HG03521 (cell line): ENCODE results near the gene MED25.
"Not testable (repeated sequence)": the region's sequence is repeated elsewhere in the genome, so short reads cannot be mapped to it uniquely, and the experiment has no call there.

Experiments used
- ATAC-seq: cut with Tn5 transposase; IDR thresholded peaks from one replicate; pipeline ENCODE4 v1.9.1; 2021; ENCODE audit warnings: mild to moderate bottlenecking, moderate library complexity; ENCODE audit not compliant: unreplicated experiment

MED25 gene

DNA sequence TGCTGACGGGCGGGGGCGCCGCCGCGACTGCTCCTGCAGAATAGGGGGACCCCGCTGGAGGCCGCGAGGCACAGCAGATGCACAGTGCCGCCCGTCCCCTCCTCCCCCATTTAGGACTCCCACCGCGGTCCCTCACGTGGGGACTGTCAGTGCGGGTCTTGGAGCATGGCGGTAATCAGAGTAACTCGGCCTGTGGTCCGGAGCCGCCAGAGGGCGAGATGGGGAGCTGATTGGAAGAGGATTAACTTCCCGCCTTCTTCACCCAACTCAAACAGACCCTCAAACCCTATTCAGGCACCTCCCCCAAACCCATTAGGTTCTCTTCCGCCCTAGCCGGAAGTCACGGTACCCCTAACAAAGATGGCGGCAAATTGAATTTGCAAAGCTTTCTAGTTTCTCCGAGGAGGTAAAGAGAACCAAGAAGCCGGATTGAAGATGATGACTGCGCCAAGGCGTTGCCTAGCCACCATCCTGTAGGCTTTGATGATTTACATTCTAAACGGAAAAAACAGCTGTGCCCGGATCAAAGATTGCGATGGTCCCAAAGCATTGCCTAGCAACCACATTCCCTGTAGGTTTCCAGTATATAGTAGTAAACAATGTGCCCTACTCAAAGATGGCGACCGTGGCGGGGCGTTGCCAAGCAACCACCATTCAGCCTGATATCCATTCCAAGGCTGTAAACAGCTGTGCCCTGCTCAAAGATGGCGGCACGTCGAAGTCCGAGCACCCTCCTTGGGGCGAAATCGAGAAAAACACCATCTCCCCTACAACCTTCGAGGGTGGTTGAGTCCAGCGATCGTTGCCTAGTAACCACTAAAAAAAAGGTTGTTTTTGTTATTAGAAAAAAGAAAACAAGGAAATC, 4.9 kb upstream of the MED25 start, which contains the start of gene FUZ:
TSS of gene FUZ (minus strand) at position 296 of the 865 bp plus-strand sequence. CDS start at position 110, 186 bp downstream.
- peak; percentile 51 for ATAC-seq

DNA sequence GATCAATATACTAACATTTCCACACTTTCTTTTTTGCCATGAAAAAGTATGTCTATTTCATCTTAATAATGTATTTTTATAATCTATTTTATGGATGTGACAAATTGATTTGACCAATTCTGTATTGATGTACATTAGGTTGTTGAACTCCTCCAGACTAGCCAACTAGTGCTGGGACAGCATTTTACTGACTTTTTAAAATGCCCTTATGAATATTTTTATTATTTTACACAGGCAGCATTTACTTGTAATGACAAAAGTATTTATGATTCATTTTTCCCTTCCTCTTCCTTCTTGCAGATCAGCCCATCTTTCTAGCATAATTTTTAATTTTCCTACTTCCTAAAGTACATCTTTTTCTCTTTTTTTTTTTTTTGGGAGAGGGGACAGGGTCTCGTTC, 4.1 kb upstream of the MED25 start:
- no peak for ATAC-seq

DNA sequence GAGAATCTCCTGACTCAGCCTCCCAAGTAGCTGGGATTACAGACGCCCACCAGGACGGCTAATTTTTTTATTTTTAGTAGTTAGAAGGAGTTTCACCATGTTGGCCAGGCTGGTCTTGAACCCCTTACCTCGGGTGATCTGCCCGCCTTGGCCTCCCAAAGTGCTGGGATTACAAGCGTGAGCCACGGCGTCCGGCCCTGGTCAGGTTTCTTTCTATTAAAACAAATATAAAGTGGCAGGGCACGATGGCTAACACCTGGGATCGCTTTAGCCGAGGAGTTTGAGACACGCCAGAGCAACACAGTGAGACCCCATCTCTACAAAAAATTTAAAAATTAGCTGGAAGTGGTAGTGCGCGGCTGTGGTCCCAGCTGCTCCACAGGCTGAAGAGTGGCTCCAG, 1.5 kb upstream of the MED25 start:
- no peak for ATAC-seq

DNA sequence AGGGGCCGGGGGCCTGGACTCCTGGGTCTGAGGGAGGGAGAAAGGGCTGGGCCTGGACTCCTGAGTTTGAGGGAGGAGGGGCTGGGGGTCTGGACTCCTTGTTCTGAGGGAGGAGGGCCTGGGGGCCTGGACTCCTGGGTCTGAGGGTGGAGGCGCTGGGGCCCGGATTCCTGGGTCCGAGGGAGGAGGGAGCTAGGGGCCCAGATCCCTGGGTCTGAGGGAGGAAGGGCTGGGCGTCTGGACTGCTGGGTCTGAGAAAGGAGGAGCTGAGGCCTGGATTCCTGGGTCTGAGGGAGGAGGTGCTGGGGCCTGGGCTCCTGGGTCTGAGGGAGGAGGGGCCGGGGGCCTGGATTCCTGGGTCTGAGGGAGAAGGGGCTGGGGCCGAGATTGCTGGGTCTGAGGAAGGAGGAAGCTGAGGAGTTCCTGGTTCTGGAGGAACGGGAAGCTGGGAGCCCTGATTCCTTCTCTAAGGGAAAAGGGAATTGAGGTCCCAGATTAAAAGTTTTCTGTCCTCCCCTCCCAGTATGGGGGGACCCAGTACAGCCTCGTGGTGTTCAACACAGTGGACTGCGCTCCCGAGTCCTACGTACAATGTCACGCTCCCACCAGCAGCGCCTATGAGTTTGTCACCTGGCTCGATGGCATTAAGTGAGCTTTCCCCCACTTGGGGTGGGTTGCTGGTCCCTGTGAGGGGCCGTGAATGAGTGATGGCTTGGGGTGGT, 721 bp downstream of the MED25 start:
- no peak for ATAC-seq

DNA sequence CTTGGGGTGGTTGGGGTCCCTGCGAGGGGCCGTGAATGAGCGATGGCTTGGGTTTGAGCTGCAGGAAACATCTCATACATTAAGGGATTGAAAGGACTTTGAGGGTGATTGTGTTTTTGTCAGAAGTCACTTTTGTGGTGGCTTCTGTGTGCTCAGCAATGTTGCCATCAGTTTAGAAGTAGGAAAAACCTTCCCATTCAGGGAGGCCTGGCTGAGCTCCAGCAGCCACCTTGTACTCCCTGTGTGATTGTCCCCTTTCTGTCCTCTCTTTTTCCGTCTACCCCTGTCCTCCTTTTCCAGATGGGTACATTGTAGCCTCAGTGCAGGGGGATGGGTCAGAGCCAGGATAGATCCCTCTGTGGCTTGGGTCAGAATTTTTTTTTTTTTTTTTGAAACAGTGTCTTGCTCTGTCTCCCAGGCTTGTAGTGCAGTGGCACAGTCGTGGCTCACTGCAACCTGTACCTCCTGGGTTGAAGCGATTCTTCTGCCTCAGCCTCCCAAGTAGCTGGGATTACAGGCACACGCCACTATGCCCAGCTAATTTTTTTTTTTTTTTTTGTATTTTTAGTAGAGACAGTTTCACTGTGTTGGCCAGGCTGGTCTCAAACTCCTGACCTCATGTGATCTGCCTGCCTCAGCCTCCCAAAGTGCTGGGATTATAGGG, 1.5 kb downstream of the MED25 start:
- ATAC-seq = not testable (repeated sequence)

DNA sequence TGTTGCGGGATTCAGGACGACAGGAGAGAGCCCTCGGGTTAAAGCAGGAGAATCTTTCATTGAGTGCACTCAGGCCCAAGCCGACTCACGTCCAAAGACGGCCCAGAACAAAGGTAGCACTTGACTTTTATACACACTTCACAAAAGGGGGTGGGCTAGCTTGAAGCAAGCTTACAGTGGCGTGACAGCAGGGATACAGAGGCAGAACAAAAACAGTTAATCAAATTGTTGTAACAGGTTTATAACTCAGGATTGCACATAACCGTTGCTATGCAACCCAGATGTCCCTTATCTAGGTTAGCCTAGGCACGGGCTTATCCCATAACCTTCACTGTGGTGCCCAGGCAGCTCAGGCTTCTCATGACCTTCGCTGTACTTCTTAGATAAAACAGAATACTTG, 2.0 kb downstream of the MED25 start:
- no peak for ATAC-seq

DNA sequence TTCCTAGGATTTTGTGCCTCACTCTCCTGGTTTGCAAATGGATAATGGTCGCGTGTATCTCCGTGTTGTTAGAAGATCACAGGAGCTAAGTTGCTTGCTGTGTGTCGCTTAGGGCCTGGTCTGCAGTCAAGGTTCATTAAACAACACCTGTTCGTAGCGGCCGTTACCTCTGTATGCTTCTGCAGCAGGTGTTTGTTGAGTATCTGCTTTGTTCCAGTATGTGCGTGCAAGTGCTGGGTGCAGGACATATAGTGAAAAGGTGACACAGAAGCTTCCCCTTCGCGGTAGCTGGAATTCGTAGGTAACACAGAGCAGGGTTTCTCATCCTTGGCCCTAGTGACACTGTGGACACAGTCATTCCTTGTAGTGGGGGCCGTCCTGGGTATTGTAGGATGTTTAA, 5.4 kb downstream of the MED25 start:
- ATAC-seq = no peak

DNA sequence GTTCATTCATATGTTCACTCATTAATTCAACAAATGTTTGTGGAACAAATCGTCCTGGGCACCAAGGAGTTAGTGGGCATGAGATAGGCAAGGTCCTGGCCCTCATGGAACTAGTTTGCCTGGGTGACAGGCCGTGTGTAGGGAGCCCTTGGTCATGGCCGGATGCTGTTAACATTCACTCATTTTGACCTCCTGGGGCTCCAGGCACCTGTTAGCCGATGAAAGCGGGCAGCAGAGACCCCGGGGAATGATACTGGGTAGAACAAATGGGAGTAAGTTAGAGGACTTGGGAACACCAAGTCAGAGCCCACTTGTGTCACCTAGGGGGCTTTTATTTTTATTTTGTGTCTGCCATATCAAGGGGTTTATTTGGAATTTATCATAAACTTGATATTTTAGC, 6.6 kb downstream of the MED25 start:
- no peak for ATAC-seq

DNA sequence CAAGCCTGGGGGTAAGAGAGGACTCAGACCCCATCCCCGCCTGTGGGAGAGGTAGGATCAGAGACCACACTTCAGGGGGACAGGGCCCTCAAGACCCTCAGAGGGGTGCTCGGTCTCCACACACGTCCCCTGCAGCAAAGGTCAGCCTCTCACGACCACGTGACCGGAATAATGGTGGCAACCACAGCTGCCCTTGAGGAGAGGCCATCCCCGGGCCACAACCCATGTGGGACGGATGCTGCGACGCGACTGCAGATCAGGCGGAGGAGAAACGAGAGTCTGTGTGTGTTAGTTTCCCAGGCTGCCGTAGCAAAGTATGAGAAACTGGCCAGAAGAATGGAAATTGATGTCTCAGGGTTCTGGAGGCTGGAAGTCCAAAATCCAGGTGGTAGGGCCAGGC, 8.9 kb downstream of the MED25 start:
- no peak for ATAC-seq

DNA sequence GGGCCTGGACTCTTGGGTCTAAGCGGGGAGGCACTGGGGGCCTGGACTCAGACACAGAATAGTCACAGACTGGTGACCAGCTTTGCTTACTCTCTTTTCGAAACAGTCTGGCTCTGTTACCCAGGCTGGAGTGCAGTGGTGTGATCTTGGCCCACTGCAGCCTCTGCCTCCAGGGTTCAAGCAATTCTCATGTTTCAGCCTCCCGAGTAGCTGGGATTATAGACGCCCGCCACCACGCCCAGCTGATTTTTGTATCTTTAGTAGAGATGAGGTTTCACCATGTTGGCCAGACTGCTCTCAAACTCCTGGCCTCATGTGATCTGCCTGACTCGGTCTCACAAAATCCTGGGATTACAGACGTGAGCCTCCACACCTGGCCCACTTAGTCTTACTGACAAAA, 11.1 kb downstream of the MED25 start:
- no peak for ATAC-seq

DNA sequence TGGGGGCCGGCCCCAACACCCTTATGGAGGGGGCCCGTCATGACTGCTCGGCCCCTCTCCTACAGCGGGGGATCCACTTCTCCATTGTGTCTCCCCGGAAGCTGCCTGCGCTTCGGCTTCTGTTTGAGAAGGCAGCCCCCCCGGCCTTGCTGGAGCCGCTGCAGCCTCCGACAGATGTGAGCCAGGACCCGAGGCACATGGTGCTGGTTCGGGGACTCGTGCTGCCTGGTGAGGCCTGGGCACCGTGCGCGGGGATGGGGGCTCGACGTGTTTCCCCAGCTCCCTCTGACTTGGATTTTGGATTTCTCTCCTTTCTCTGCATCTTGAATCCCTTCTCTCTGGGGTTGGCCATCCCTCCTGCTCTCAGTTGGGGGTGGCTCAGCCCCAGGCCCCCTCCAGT, 11.6 kb downstream of the MED25 start:
- ATAC-seq = no peak

DNA sequence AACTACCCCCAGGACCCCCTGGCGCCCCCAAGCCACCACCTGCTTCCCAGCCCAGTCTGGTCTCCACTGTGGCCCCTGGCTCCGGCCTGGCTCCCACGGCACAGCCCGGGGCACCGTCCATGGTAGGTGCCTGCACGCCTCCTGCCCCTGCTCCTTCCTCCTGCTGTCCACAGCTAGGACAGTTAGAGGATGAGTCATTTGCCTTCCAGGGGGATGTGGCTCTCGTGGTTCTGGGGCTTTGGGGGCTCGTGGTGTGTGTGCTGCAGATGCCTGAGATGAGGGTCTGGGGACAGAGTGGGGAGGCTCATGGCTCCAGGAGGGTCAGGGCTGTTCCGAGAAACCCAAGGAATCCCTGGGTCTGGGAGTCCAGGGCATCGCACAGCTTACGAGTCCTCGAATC, 12.7 kb downstream of the MED25 start:
- ATAC-seq = no peak

DNA sequence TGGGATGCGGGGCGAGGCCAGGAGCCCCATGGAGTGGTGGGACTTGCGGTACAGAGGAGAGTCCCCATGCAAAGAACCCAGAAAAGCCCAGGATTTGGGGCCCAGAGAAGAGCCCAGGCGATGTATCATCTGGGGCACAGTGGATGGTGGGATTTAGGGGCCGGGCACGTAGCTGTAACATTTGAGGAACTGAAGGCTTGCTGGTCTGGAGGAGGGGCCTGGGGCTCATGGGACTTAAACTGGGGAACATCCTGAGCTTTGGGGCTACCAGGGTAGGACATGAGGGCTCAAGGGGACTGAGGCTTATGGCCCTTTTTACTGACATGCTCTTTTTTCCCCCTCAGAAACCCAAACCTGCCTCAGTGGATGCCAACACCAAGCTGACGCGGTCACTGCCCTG, 13.5 kb downstream of the MED25 start:
- ATAC-seq = no peak

DNA sequence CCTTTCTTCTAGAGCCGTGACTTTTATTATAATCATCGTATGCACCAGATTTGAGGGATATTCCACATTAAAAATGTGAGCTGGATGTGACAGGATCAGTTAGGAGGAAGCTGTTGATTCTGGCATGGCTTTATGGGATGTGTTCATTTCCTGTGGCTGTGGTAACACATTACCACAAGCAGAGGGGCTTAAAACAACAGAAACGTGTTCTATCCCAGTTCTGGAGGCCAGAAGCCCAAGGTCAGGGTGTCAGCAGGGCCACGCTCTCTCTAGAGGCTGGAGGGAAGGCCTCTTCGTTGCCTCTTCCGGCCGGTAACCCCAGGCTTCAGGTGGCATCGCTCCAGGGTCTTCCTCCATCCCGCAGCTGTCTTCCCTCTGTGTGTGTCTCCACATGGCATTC, 14.5 kb downstream of the MED25 start:
- ATAC-seq = no peak

DNA sequence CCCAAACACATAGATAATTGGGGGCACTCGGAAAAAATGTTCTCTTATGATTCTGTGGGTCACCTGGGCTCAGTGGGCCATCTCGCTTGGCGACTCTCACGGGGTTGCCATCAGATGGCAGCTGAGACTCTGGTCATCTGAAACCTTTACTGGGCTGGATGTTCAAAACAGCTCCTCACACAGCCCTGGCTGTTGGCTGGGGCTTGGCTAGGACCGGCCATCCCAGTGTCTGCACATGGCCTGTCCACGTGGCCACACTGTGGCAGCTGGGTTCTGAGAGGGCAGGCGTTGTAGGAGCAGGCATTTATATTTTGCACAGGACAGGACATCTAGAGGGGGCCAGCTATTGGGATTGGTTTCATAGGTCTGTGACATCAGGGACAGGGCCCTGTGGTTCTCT, 15.5 kb downstream of the MED25 start:
- ATAC-seq = no peak

DNA sequence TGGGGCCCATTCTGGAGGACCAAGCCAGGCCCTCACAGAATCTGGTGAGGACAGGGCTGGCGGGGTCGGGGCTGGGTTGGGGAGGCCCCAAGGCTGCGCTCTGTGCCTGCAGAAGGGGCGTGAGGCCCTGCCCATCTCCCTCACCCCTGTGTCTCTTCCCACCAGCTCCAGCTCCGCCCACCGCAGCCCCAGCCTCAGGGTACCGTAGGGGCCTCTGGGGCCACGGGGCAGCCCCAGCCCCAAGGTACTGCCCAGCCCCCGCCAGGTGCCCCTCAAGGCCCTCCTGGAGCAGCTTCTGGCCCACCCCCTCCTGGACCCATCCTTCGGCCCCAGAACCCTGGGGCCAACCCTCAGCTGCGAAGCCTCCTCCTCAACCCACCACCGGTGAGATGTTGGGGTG, 17.5 kb downstream of the MED25 start:
- no peak for ATAC-seq

DNA sequence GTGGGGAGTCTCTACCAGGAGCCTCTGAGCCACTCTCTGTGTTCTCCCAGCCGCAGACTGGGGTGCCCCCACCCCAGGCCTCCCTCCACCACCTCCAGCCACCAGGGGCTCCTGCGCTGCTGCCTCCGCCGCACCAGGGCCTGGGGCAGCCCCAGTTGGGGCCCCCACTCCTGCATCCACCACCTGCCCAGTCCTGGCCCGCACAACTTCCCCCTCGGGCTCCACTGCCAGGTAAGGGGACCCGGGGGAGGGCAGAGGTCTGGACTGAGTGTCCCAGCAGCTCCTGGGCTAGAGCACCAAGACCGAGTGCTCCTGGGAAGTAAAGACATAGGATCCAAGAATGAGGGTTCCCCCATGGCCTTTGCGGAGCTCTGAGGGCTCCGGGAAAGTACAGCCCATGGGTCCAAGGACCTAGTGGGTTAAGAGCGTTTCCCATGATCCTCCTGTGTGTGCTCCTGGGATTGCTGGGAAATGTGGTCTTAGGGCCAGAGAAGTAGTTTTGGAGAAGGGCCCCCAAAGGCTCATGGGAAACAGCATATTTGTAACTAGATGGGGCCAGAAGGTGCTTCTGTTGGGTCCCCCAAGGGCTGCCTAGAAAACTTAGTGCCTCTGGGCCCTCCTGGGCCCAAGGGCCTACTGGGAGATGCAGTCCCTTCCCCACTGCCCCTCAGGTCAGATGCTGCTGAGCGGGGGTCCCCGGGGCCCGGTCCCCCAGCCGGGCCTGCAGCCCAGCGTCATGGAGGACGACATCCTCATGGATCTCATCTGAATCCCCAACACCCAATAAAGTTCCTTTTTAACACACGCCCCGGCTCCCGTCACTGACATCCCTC, 18.3 kb downstream of the MED25 start:
- no peak for ATAC-seq

DNA sequence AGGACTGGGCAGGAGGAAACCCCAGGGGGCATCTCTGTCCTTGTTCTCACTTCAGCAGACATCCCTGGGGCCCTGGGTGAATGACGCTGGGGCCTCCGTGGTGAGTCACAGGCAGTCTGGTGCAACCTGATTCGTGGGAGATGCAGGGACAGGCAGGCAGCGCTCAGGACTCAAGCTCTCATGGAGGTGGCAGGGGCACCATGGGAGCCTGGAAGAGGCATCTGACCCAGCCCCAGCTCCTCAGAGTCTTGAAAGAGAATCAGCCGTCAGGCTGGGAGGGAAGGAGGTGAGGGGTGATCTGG, 18.9 kb downstream of the MED25 start:
- no peak for ATAC-seq

DNA sequence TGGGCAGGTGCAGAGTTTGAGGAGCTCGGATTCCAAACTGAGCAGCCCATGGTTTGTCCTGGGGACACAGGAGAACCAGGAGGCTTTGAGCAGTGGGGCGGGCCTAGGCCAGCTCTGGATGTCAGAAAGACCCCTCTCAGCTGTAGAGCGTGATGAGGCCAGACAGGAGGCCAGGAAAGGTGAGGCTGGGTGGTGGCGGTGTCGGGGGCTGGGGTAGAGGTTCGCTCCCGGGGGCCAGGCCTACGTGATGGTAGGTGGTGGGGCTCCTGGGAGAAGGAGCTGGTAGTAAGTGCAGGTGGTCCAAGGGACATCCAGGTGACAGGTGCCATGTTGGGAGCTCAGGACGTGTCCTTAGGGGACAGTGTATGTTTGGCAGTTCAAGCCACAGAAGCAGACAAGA, 19.3 kb downstream of the MED25 start:
- ATAC-seq = no peak

DNA sequence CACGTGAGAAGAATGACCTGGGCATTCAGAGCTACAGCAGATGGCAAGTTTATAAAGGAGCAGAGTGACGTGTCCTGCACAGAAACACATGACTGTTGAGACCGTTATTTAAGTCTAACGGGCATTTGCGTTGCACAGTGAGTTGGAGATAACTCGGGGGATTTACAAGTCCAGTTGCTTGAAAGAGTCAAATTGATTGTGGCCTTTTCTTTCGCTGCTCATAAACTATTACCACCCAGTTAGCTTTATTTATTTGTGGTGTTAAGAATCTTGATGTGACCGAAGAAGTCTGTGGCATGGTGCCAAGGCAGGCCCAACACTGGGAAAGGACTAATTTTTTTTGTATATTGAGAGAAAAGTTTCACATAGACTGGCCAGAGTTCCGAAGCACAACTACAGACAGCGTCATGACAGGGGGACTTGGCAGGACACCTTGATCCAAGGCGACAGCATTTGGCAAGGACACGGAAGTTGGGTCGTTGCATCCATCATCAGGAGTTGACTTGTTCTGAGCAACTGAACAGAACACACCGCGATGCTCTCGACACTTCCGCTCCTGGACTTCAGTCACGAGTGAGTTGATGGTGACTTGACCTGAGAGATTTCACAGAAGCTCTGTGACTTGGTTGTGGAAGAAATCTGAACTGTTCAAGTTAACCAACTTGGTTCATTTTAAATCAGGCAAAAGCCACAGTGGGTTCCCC, 20.9 kb downstream of the MED25 start:
- no peak for ATAC-seq

DNA sequence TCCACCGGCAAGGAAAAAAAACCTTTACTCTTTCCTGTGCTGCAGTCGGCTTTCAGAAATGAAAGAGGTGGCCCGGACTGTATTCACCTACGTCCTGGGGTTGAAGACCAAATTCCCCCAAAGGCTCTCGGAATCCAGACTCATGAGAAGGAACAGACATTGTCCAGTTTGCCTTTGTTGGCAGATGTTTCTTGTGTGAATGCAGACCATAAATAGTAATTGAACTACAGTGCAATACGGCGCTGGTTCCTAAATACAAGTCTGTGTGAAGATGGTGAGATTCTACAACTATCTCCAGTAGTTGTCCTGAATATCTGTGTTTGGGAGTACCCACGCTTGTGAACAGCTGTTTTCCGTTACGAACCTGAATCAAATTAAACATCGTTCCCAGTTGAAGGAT, 21.6 kb downstream of the MED25 start:
- ATAC-seq = no peak
